SKM-1 treated with dmso at 0.1 percent for 144 hours (cell line): Measurements from ENCODE around the gene SPARCL1.
"Not testable (repeated sequence)": the region's sequence is repeated elsewhere in the genome, so short reads cannot be mapped to it uniquely, and the experiment has no call there.

Source experiments
- DNase-seq: peaks from one replicate; lab custom pipeline; 2025; ENCODE audit not compliant: unreplicated experiment; lab: John Stamatoyannopoulos, UW

The SPARCL1 gene

GRCh38 chr4:87529187-87529586 is at the start of gene SPARCL1:
Gene SPARCL1, minus strand, starts transcription at chr4:87529376. Its CDS starts 29,802 bp downstream, at chr4:87499574.
- DNase-seq = no peak

- DNase-seq = no peak
These were observed 46.8 kb upstream of the SPARCL1 start for GRCh38 chr4:87575983-87576382.

GRCh38 chr4:87575408-87575807 is 46.2 kb upstream of the SPARCL1 start:
- no peak for DNase-seq

GRCh38 chr4:87574996-87575395 is 45.8 kb upstream of the SPARCL1 start:
- DNase-seq = peak; percentile 23

GRCh38 chr4:87574376-87574775 is 45.2 kb upstream of the SPARCL1 start:
- not testable (repeated sequence) for DNase-seq

- no peak for DNase-seq
These were observed 41.2 kb upstream of the SPARCL1 start for GRCh38 chr4:87570290-87570805.

- DNase-seq = no peak
These were observed 38.0 kb upstream of the SPARCL1 start for GRCh38 chr4:87567191-87567590.

- no peak for DNase-seq
These were observed 37.1 kb upstream of the SPARCL1 start for GRCh38 chr4:87566276-87566675.

GRCh38 chr4:87565746-87566145 is 36.6 kb upstream of the SPARCL1 start:
- no peak for DNase-seq

GRCh38 chr4:87560802-87561201 is 31.6 kb upstream of the SPARCL1 start:
- no peak for DNase-seq

GRCh38 chr4:87559090-87559837 is 30.1 kb upstream of the SPARCL1 start:
- DNase-seq = peak; percentile 65

- no peak for DNase-seq
These were observed 28.2 kb upstream of the SPARCL1 start for GRCh38 chr4:87557348-87557747.

GRCh38 chr4:87555773-87556619 is 26.8 kb upstream of the SPARCL1 start:
- DNase-seq = peak; percentile 2

- no peak for DNase-seq
These were observed 24.0 kb upstream of the SPARCL1 start for GRCh38 chr4:87553182-87553581.

GRCh38 chr4:87551361-87551760 is 22.2 kb upstream of the SPARCL1 start:
- no peak for DNase-seq

GRCh38 chr4:87547016-87547708 is 18.0 kb upstream of the SPARCL1 start:
- DNase-seq = no peak

GRCh38 chr4:87545052-87545451 is 15.9 kb upstream of the SPARCL1 start:
- no peak for DNase-seq

GRCh38 chr4:87543835-87544461 is 14.8 kb upstream of the SPARCL1 start:
- peak; percentile 19 for DNase-seq

- DNase-seq = no peak
These were observed 13.6 kb upstream of the SPARCL1 start for GRCh38 chr4:87542734-87543312.

GRCh38 chr4:87541956-87542709 is 13.0 kb upstream of the SPARCL1 start:
- no peak for DNase-seq
